Heart left ventricle (tissue), 13 donors: ENCODE data around the gene TNNC1.

Source experiments
- CTCF ChIP-seq, 12 donors: fragments of 200-600 bp; sonication (generic) in 4 of 12; IDR thresholded peaks; one replicate each; pipeline versions ENCODE4 v1.5.0 to v1.8.0; 2018 to 2022; ENCODE audit warnings: antibody characterized with exemption in 12 of 12, mild to moderate bottlenecking in 5 of 12
- POLR2A ChIP-seq, 2 donors: fragments of 450-650 bp; IDR thresholded peaks; one replicate each; pipeline ENCODE4 v1.6.1; 2017; ENCODE audit warnings: antibody characterized with exemption in 2 of 2, mild to moderate bottlenecking in 2 of 2, moderate library complexity in 2 of 2
- donor health status: ischemic (EF 13 %, LVEDD 7.1; RV severe dilation, severe dysfunction).
- donor health status: DM: no; HTN: yes; CAD: no.
- donor health status: DM: no; HTN: no; CAD: no.
- donor health status: ischemic (EF 25% LVEDD 6.9; RV normal size, moderate dysfunction).
- donor health status: ischemic (EF 25% LVEDD 5.7; RV mildly dilated, moderate dysfunction).
- donor health status: ischemic (EF 35%, LVEDD 5.7; RV mildly dilated, moderate dysfunction).
- donor health status: nonischemic (EF 11% LVEDD 7.7; RV severe dilation, severe dysfunction).
- donor health status: DM: yes; HTN: yes; CAD: no.
- donor health status: PGD.
- donor health status: ischemic (EF 29% LVEDD 5.4; RV normal size, mild dysfunction).
- donor health status: nonischemic (EF 23%, LVEDD 6.1; RV moderate dilation, normal function).

- TF ChIP-seq POLR2A (IDR thresholded peaks at IDR 0.05) (no peak), CTCF (IDR thresholded peaks at IDR 0.05) (no peak)
These were observed 16.3 kb downstream of the TNNC1 start for GRCh38 chr3:52437326-52438103.
